ENCODE results near the gene ZP1.

DNA sequence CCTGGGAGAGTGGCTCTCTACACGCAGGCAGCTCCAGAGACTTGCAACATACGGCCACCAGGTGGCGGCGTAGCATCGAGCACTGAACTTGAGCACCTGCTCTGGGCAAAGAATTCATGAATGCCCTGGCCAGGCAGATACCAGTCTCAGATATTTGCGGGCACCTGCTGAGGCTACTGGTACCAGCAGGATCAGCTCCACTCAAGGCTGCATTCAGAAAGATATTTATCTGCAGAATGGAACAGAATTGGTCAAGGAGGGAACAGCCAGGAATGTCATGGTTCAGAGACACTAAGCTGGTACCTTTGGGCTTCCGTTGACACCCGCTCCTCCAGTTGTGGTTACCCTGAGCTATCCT is 36.2 kb upstream of the ZP1 start:
- TF ChIP-seq, protein P1, sequence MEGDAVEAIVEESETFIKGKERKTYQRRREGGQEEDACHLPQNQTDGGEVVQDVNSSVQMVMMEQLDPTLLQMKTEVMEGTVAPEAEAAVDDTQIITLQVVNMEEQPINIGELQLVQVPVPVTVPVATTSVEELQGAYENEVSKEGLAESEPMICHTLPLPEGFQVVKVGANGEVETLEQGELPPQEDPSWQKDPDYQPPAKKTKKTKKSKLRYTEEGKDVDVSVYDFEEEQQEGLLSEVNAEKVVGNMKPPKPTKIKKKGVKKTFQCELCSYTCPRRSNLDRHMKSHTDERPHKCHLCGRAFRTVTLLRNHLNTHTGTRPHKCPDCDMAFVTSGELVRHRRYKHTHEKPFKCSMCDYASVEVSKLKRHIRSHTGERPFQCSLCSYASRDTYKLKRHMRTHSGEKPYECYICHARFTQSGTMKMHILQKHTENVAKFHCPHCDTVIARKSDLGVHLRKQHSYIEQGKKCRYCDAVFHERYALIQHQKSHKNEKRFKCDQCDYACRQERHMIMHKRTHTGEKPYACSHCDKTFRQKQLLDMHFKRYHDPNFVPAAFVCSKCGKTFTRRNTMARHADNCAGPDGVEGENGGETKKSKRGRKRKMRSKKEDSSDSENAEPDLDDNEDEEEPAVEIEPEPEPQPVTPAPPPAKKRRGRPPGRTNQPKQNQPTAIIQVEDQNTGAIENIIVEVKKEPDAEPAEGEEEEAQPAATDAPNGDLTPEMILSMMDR (conservative IDR thresholded peaks at IDR 0.05; ENCODE audit: low read depth, low read length) = peak; percentile 97
- TF ChIP-seq EZH2 (IDR thresholded peaks at IDR 0.05; ENCODE audit: borderline replicate concordance, low read depth, low read length, poor library complexity, severe bottlenecking) = no peak

Data from A673 (cell line).